ENCODE results near the gene ABR.

Gene ABR

DNA sequence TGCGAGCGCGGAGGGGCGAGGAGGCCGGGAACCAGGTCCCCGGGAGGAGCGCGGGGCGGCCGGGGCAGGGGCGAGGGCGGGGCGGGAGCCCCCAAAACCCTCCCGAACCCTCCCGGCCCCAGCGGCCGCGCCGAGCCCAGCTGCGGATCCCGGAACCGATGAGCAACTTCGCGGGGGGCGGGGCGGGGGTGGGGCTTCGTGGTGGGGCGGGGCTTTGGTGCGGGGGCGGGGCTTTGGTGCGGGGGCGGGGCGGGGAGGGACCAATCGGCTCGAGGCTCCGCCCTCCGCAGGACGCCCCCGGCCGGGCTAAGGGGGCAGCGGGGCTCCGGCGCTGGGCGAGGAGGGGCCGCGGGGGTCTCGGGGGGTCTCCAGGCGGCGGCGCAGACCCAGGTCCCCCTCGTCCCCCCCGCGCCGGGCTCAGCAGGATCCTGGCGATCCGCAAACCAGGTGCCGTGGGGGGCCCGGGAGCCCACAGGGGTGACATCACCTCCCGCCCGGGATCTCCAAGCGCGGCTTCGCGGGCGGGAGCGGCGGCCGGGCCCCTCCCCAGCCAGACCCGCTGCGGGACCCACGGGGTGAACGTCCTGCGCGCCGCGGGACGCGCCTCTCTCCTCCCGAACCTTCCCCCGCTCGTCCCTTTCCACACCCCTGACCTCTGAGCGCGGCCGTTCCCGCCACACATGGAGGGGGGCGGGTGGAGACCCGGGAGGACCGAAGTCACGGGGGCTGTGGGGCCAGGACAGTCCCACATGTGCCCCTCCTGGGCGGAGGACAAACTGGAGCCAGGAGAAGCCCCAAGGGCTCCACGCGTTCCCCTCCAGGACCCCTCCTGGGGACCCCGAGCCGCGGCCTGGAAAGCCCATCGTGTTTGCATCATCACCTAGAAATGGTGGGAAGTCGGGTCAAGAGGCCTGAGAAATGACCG is at the start of gene ABR:
TSS of gene ABR (minus strand) at position 164 of the 925 bp plus-strand sequence. CDS start 254 bp downstream, outside the sequence.
- DNase-seq (ENCODE audit: low spot score) = peak; percentile 85

DNA sequence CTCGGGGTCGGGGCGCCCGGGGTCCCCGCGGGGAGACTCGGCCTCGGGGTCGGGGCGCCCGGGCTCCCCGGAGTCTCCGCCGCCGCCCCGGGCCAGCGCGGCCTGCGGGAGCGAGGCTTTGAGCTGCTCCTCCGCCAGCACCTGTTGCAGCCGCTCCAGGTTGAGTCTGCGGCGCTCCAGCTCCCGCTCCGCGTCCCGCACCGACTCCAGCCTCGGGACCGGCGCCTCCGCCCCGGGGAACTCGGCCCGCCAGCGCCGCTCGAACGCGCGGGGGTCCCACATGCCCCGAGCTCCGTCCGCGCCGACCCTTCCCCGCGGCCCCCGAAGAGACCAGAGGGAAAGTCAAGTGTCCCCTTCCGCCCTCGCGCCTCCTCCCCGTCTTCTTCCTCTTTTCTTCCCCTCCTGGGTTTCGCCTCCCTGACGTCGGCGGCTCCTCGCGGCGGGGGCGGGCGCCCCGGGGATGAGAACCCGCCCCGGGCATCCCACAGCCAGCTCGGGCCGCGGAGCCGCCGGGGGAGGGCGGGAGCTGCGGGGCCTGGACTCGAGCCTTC is 49.6 kb upstream of the ABR start:
- DNase-seq (ENCODE audit: low spot score) = peak; percentile 76

DNA sequence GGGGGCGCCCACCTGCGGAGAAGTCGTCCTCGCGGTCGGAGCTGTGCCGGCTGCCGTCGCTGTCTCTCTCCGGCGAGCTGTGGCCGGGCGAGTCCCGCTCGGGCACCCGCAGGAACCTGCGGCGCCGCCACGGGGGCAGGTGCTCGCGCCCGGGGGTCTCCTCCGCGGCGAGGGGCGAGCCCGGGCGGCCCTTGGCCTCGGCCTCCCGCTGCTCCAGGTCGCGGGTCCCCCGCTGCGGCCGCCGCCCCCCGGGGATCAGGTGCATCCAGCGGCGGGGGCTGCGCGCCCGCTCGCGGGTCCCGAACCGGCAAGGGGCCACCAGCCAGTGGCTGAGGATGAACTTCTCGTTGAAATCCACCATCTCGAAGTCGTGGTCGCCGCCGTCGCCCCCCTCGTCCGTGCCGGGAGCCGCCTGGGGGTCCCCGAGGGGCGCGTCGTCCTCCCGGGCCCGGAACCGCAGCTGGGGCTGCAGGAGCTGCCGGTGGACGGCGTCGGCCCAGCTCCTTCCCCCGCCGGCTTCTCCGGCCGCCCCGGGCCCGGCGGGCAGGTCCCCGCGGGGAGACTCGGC is 49.1 kb upstream of the ABR start:
- peak; percentile 29 for DNase-seq (ENCODE audit: low spot score)

DNA sequence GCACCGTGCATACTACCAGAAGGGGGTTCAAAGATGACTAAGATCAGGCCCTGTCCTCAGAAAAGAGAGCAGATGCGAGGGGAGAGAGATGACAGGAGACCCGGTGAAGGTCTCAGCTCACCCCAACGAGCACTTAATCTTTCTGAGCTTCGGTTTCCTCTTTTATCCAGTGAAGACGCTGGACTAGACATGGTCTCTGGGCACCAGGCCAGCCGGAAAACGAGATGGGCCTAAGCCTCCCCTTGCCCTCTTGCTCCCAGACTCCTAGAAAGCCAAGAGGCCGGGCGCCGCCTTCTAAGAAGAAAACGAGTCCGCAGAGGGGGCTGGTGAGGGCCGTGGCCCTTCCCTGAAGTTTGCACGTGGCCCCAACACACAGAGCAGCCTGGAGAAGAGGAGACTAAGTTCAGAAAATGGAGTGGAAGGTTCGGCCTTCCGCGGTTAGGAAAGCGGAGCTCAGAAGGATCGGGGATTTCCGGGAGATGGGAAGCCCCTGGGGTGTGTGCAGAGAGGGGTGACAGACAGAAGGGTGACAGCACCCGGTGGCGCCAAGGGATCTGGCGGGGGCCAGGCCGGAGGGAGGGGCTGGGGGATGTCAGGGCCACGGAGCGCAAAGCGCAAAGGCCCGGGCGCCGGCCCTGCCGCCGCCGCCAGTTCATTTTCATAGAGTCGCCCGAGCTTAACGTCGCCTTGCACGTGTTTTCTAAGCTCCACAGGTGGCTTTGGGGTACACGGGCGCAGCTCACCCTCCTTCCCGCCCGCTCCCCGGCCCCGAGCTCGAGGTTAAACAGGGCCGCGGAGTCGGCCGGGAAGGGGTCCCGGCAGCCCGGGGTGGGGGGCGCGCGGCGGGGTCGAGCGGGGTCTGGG is 48.4 kb upstream of the ABR start:
- DNase-seq (ENCODE audit: low spot score) = peak; percentile 28

DNA sequence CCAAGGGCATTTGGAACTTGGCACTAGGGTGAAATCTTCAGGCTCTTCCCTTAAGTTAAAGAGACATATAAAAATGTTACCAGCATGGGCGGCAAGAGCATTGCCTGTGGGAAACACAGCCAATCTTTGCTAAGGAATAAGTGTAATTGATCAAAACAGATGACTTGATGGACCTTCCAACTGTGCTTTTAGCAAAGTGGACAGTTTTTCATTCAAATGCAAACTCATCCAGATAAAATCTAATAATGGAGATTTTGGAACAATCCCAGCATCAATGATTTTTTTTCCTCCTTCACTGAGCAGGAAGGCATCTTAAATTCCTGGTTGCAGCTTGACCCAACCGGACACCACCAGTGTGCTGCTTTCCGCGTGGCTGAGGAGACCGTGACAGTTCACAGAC is 47.6 kb upstream of the ABR start:
- no peak for DNase-seq (ENCODE audit: low spot score)

DNA sequence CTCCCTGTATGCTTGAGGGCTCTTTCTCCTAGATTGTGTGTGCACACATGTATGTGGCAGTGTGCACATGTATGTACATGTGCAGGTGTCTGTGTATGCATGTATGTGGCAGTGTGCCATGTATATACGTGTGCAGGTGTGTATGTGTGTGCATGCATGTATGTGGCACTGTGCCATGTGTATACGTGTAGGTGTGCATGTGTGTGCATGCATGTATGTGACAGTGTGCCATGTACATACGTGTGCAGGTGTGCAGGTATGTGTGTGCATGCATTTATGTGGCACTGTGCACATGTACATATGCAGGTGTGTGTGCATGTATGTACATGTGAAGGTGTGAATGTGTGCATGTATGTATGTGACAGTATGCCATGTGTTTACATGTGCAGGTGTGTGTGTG is 46.5 kb upstream of the ABR start:
- DNase-seq (ENCODE audit: low spot score) = no peak

DNA sequence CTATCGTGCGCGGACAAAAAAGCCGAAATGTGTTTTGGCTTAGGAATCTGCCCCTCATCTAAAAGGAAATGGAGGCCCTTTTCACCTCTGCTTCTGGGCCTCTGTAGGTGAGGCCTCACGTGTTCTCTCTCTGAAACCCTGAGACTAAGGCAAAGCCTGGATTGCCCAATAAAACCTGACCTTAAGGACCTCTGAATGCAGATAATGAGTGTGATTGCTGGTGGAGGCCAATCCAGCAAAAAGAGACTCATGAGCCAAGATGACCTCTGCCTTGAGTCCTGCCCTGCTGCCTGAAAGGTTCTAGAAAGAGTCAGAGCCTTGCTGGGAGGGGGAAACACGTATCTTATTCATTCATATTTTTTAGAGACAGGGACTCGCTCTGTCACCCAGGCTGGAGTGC is 44.5 kb upstream of the ABR start:
- no peak for DNase-seq (ENCODE audit: low spot score)

DNA sequence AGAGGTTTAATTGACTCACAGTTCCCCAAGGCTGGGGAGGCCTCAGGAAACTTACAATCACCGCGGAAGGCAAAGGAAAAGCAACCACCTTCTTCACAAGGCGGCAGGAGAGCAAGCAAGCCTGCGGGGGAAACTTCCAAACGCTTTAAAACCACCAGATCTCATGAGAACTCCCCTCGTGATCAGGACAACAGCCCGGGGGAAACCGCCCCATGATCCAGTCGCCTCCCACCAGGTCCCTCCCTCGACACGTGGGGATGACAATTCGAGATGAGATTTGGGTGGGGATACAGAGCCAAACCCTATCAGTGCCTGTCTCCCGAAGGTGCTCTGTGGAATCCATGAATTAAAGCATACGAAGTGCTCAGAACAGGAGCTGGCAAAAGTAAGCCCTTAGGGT is 43.9 kb upstream of the ABR start:
- no peak for DNase-seq (ENCODE audit: low spot score)

DNA sequence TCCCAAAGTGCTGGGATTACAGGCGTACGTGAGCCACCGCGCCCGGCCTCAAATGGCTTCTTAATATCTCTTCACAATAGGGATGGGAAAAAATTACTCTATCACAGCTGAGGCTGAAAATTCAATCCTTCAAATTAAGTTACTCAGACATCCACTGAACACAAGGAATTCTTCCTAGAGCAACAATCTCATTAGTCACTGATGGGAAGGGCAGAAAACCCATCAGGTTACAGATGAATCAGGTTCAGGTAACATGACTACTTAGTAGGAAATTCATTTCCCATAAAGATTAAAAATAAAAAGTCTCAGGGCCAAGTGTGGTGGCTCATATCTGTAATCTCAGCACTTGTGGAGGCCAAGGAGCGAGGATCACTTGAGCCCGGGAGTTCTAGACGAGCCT is 42.5 kb upstream of the ABR start:
- no peak for DNase-seq (ENCODE audit: low spot score)

DNA sequence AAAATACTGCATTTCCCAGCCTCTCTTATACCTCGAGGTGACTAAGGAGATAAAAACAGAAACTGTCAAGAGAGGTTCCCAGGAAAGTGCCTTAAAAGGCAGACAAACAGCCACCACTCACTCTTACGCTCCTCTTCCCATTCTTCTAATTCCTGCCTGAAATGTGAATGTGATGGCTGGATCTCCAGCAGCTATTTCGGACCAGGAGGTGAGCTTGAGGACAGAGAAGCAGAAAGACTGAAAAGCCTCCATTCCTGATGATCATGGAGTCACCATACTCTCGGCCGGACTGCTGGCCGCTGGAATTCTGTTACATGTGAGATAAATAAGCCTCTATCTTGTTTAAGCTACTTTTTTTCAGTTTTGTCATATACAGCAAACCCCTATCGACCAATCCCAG is 41.4 kb upstream of the ABR start:
- DNase-seq (ENCODE audit: low spot score) = no peak

DNA sequence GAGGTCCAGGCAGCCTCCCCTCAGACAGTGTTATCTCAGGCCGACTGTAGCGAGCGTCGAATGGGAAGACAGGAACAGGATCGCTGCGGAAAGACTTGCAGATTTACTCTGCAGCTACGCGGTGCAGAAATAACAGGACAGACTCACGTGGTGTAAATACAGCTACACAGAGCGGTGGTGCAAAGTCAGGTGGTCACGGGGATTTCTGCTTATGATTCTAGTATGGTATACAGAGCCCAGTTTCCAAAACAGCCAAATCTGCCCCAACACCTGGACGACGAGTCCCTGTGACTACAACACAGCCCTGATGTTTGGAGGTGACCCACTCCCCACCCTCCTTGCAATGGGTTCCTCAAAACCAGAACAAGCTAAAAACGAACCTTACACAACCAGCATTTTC is 40.6 kb upstream of the ABR start:
- DNase-seq (ENCODE audit: low spot score) = no peak

DNA sequence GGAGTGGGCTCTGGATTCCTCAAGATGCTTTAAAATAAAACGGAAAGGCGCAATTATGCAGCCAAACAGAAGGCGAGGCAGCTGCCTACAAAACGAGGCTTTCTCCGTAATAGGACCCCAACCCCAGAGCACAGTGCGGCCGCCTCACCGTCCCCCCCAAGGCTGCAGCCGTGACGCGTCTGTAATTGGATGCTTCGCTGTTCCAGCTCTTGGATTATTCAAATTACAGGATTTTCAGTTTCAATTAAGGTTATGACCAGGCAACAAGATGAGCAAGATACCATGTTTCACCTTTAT is 37.3 kb upstream of the ABR start:
- DNase-seq (ENCODE audit: low spot score) = no peak

DNA sequence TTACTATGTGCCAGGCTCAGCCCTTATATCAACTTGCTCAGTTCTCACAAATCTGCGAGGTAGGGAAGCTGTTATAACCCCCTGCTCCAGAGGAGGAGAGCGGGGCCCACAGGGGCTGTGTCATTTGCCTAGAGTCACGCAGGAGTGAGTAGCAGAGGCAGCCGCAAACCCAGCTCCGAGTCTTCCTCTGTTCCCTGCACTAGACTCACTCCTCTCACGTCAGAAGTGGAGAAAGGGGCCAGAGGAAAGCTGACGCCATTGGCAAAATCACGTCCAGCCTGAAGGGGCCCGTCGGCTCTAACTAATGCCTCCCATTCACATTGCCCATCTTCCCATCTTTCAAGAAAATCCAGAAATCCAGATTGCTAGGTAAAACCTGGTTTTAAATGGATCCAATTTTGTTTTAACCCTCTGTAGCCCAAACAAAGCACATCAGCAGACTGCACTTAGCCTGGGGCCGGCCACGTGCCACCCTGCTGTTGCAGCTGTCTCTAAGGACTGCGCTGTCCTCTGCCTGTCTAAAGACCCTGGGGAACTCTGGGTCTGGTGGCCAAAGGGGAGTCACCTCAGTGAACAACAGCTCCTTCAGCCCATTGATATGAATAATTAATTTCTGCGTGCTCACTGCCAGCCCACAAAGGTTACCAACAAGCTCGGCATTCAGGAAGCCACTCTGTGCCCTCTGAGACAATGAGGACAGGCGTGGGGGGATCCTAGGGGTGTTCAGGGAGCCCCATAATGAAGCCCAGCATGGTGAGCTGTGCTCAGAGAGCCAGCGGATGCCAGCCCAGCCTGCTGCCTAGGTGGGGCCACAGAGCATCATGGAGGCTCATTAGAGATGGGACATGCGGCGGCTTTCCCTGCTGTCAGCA is 36.7 kb upstream of the ABR start:
- no peak for DNase-seq (ENCODE audit: low spot score)

DNA sequence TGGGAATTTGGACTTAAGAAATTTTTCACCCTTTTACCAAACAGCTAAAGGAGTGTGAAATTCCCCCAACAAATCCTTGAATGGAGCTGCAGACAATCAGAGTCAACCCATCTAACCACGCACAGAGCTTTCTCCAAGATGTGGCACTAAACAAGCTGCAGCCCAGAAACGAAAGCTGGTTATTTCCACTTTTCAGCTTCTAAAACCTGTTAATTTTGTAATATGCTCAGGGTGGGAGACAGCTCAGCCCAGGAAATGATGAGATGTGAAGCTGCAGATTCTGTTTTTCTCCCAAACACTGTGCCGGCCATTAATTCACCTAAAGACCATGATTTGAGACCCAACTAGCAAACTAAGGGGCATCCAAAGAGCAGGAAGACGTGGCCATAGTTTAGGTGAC is 33.2 kb upstream of the ABR start:
- no peak for DNase-seq (ENCODE audit: low spot score)

DNA sequence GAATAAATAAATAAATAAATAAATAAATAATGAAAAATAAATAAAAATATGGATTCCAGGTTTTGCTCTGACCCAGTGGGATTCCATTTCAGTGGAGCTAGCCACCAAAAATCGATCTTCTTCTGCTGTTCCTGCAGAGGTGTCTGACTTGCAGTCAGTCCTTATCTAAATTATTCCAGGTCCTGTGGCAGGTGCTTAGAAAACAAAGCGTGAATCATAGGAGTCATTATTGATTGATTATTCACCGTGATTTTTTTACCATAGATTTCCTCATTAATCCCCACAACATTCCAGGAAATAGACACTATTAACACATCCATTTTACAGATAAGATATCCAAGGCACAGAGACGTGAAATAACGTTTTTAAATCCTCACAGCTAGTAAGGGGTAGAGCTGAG is 31.5 kb upstream of the ABR start:
- DNase-seq (ENCODE audit: low spot score) = no peak

DNA sequence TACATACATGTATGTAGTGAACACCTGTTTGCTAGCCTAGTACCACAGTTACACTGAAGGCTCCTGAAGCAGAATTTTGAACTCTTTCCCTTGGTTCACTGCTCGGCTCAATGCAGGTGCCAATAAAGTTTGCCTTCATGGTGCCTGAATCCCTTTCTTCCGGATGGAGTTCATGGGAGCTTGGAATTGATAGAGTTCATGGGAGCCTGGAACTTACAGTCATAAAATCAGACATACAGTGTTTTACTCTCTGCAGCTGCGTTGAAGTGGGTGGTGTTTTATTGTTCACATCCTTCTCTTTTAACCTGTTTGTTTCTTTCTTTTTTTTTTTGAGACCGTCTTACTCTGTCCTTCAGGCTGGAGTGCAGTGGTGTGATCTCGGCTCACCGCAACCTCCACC is 29.2 kb upstream of the ABR start:
- DNase-seq (ENCODE audit: low spot score) = no peak

DNA sequence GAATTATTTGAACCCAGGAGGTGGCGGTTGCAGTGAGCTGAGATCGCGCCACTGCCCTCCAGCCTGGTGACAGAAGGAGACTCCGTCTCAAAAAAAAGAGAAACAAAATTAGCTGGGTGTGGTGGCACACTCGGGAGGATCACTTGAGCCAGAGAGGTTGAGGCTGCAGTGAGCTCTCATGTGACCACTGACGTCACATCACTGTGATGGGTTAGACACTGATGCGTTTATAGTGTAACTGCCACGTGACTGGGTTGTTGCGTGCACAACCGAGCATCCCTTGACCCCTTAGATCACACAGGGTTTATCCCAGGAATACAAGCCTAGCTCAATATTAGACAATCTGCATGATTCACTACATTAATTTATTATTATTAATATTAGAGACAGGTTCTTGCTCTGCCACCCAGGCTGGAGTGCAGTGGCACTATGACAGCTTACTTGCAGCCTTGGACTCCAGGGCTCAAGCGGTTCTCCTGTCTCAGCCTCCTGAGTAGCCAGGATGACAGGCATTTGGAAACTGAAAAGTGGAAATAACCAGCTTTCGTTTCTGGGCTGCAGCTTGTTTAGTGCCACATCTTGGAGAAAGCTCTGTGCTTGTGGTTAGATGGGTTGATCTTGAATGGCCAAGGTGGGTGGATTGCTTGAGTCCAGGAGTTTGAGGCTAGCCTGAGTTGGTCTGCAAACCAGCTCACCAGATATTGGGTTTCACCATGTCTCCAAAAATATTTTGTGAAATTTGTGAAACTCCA is 26.4 kb upstream of the ABR start:
- no peak for DNase-seq (ENCODE audit: low spot score)

DNA sequence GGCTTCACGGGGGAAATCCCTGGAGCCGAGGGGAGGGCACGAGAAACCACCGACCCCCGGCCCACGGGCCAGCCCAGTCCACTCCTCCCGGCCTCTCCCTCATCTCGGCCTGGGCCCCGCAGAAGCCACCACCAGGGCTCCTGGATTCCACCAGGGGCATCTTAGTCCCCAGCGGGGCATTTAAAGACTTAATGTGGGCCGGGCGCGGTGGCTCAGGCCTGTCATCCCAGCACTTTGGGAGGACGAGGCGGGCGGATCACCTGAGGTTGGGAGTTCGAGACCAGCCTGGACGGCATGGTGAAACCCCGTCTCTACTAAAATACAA is 24.1 kb upstream of the ABR start:
- no peak for DNase-seq (ENCODE audit: low spot score)

DNA sequence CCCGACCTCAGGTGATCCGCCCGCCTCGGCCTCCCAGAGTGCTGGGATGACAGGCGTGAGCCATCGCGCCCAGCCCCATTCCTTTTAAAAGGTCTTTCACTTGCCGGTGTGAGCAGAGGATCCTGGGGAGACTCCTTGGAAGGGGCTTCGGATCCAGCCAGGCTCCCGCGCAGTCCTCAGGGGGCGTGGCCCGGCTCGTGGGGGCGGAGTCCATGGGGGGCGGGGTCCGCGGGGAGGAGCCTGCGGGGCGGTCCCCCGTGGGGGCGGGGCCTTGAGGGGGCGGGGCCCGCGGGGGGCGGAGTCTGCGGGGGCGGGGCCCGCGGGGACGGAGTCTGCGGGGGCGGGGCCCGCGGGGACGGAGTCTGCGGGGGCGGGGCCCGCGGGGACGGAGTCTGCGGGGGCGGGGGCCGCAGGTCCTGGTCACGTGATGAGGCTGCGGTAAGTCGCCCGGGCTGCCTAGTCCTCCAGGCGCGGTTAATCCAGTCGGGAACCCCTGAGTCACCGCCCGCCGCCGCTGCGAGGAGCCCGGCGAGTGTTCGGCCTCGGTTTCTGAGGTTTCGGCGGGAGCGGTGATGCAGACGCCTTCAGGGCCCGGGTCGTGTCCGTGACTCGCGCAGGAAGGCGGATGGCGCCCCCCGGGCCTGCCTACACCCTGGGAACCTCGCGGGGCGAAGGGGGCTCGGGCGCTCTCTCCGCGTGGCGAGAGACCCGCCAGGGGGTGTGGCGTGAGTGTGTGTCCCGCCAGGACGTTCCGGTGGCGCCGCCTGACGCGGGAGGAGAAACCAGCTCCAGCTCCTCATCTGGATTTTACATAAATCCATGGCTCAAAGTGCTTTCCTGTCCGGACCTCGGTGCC is 23.6 kb upstream of the ABR start:
- peak; percentile 97 for DNase-seq (ENCODE audit: low spot score)

DNA sequence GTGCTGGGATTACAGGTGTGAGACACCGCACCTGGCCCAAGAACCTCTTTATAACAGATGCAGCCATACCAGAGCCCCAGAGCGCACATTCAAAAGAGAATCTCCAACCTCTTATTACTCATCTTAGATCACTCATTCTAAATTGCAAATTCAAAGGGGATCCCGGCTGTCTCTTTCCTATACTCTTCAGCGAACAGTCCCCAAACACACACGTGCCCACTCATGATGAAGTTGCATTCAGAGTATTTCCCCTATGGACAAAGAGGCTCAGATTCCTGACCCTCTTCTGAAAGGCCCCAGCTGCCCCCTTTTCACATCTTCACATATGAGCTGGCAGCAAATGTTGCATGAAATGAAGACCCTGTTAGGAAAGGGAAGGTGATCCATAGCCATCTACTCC is 22.5 kb upstream of the ABR start:
- DNase-seq (ENCODE audit: low spot score) = no peak

Data from AG20443 (cell line).